PFSK-1 (cell line): ENCODE results near the gene IQGAP1.

Experiments used
- FOXP2 ChIP-seq: optimal IDR thresholded peaks from 2 replicates; pipeline ENCODE3; 2011; ENCODE audit warnings: borderline replicate concordance, control low read depth, inconsistent platforms; ENCODE audit not compliant: insufficient read depth; ENCODE audit errors: extremely low read length, extremely low read depth
- POLR2AphosphoS5 ChIP-seq: IDR thresholded peaks from 2 replicates; pipeline ENCODE4 v1.6.1; 2012; ENCODE audit warnings: low read depth, mild to moderate bottlenecking, control low read depth, low read length, moderate library complexity
- REST ChIP-seq, 2 experiments: IDR thresholded peaks; 2 replicates each; pipeline versions ENCODE4 v1.6.1 to v1.8.0; 2011 to 2012; ENCODE audit warnings: low read depth in 2 of 2, low read length in 2 of 2, control low read depth in 1 of 2, inconsistent platforms in 1 of 2, mild to moderate bottlenecking in 1 of 2, moderate library complexity in 1 of 2; ENCODE audit not compliant: insufficient read depth in 1 of 2
- SIN3A ChIP-seq: IDR thresholded peaks from 2 replicates; pipeline ENCODE4 v1.6.1; 2012; ENCODE audit warnings: mild to moderate bottlenecking, low read length, moderate library complexity, borderline replicate concordance; ENCODE audit not compliant: insufficient read depth
- TAF1 ChIP-seq: IDR thresholded peaks from 2 replicates; pipeline ENCODE4 v1.6.1; 2012; ENCODE audit warnings: low read length, control low read depth, borderline replicate concordance; ENCODE audit not compliant: insufficient read depth

The IQGAP1 gene

DNA sequence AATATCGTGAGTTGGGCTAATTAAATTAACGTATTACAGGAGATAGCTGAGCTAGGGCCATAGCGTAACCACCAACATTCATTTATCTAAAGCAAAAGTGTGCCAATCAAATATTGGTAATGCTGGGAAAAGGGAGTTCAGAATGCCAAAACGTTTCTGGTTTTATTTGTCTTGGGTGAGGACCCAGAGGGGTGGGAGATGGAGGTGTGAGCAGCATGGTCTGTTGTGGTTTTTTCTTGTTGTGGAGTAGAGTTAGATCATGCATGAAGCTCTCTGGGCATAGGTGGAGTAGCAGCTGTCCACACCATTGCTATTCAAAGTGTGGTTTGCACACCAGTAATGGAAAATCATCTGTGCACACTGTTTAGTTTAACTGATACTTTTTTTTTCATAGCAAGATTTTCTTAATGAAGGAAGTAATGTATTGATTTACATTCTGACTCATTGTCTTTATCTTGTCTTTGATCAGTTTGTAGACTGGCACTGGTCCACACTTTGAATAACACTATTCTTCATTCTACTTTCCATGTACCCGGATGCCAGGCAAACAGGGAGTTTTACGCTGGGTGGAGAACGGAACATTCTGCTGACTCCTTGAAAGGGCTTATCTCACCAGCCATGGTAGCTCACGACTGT lies 90.9 kb downstream of the IQGAP1 start:
- TF ChIP-seq POLR2AphosphoS5 = 0 out of 2 replicates have a peak, but pooled peaks have one; percentile 31
- TF ChIP-seq REST (IDR thresholded peaks at IDR 0.05; ENCODE audit: insufficient read depth in 1 of 2, low read depth in 2 of 2, low read length in 2 of 2) = no peak

DNA sequence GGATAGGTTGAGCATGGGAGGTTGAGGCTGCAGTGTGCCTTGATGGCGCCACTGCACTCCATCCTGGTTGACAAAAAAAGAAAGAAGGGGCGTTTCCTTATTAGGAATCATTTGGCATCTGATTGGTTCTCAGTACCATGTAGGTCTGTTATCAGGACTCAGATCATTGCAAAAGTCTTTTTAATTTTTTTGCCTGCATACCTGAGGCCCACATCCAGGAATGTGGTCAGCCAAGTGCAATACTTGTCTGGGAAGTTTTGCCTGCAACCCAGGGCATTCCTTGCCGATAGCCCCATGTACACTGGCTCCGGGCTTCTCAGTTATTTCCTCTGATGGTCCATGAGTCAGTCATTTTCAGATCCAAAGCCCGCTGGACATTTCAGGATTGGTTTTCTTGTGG lies 91.6 kb downstream of the IQGAP1 start:
- TF ChIP-seq POLR2AphosphoS5 = no peak
- TF ChIP-seq FOXP2 = no peak
- no peak for TF ChIP-seq TAF1

GRCh38 chr15:90481023-90481422 lies 93.0 kb downstream of the IQGAP1 start:
- no peak for TF ChIP-seq POLR2AphosphoS5
- no peak for TF ChIP-seq REST (IDR thresholded peaks at IDR 0.05; ENCODE audit: insufficient read depth in 1 of 2, low read depth in 2 of 2, low read length in 2 of 2)
- no peak for TF ChIP-seq SIN3A
- no peak for TF ChIP-seq TAF1
- TF ChIP-seq FOXP2 = no peak

- TF ChIP-seq POLR2AphosphoS5 (no peak), REST (IDR thresholded peaks at IDR 0.05; ENCODE audit: insufficient read depth in 1 of 2, low read depth in 2 of 2, low read length in 2 of 2) (no peak), TAF1 (no peak), SIN3A (no peak), FOXP2 (no peak)
These were observed 94.3 kb downstream of the IQGAP1 start for GRCh38 chr15:90482124-90483011.

DNA sequence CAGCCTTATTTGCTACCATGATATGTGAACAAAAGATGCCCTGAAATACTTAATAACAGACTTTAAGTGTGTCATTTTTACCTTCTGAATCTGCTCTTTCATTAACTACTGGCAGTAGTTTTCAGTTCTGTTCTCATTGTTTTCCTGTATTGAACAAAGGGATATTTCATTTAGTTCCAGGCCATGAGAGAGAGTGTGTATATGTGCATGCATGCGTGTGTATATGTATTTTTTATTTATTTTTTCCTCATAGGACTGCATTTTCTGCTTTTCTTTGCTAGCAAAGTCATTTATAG lies 94.9 kb downstream of the IQGAP1 start:
- no peak for TF ChIP-seq POLR2AphosphoS5

- TF ChIP-seq POLR2AphosphoS5 (no peak), TAF1 (no peak), SIN3A (no peak), REST (IDR thresholded peaks at IDR 0.05; ENCODE audit: insufficient read depth in 1 of 2, low read depth in 2 of 2, low read length in 2 of 2) (no peak), FOXP2 (no peak)
These were observed 95.6 kb downstream of the IQGAP1 start for GRCh38 chr15:90483637-90484036.
